Endometrial microvascular endothelial cells (primary cell): ENCODE data around the gene NAT8L. TPM values are rescaled to one million over a fixed set of nuclear protein-coding genes. Genes with fewer than 3 reads are reported as not detected.

Experiments used
- in situ Hi-C: cut with HindIII; loops from 2 replicates; pipeline ENCODE4 v1.10.0; 2017; ENCODE audit warnings: low sequenced_read_pairs, low pct_unique_long_range_greater_than_20kb; ENCODE audit errors: inconsistent ontology term
- total RNA-seq: library from RNA; depleted of rRNA; stranded (reverse); fragments of >200 nt; gene quantifications from one replicate; pipeline ENCODE4 v1.2.3, GENCODE V29; 2015; ENCODE audit errors: inconsistent ontology term

The NAT8L gene
- total RNA-seq, 1 donor from 2014 or later, result not detected

DNA sequence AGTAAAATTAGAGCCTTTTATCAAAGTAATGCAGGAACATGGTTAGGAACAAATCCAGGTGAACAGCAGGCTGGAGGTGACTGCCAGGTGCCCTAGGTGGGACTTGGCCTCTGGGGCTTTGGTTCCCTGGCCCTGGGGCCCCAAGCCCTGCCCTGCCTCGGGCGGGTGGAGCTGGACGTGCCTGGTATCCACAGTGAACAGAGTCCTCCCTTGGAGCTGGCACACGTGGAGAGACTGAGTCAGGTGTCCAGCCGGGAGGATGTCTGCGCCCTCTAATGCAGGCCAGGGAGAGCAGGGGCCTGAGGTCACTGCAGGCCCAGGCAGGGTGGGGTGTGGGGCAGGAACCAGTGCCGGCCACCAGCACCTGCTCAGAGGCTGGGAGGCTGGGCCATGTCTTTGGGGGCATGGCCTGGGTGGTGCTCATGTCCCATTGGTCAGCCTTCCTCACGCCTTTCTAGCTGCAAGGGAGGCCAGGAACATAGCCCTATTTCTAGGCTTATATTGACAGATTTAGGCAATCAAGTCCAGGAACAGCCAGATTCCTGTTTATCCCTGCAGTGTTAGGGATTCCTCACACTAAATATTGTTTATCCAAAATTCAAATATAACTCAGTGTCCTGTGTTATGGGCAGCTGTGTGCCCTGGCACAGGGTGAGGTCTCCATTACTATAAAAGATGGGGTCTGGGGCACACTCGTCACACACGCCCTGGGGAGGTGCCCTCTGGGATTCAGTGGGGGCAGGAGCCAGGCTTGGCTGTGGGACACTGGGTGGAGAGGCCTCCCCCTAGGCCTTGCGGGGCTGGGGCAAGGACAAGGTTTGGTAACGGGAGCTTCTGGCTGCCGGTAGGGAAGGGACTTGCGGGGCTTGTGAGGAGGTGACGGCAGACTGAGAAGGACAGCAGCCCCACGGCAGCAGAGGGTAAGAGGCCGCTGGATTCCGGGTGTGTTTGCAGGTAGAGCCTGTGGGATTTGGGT is 14.3 kb upstream of the NAT8L start:
- in situ Hi-C loops, result no loop called here

DNA sequence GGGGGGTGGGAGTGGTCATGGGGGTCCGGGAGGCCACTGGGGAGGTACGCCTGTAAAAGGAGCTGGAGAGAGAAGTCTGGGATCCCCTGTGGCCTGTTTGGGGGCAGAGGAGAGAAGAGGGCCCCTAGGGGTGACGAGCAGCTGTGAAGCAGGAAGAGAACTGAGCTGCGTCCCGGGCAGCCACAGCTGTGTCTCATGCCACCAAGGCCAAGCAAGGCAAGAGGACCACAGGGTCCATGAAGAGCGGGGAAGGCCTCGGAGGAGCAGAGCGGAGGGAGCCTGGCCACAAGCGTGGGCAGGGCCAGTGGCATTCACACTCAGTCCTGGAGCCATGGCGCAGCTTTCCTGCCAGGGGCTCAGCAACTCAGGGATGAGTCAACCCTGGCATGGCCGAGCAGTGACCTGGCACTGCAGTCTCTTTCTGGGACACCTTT is 13.6 kb upstream of the NAT8L start:
- in situ Hi-C loops, result no loop called here

DNA sequence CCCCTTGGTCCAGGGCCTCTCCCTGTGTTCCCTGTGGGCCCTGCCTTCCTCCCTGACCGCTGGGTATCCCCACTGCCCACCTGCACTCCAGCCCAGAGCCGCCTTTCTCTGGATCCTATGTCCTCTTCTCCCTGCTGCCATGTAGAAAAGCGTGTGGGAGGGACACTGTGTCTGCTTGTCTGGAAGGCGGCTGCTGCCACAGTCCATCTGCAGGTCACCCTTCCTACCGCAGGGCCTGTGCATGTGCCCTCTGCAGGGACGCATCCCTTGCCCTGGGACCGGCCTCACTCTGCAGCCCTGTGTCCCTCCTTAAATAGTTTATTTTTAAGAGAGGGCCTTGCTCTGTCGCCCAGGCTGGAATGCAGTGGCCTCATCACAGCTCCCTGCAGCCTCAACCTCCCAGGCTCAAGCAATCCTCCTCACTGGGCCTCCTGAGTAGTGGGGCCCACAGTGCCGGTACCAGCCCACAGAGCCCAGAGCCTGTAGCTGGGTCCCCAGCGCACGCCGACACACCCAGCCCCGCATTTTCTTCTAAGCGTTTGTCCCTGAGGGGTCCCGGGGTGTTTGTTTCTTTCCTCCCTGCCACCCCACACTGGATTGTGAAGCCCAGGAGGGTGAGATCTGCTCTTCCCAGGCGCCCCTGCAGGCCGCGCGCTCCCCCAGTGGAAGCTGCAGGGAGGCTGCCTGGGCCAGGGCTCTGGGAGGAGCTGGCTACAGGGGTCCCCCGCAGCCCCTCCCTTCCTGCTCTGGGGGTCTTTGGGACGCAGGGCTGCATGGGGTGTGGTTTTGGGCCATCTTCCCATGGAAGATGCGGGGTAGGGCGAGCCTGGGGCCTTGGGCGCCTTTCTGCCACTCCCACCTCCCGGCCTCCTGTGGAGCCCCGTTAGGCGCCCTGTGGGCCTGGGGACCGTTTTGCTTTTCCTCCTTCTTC is 12.8 kb upstream of the NAT8L start:
- in situ Hi-C loops, result no loop called here

DNA sequence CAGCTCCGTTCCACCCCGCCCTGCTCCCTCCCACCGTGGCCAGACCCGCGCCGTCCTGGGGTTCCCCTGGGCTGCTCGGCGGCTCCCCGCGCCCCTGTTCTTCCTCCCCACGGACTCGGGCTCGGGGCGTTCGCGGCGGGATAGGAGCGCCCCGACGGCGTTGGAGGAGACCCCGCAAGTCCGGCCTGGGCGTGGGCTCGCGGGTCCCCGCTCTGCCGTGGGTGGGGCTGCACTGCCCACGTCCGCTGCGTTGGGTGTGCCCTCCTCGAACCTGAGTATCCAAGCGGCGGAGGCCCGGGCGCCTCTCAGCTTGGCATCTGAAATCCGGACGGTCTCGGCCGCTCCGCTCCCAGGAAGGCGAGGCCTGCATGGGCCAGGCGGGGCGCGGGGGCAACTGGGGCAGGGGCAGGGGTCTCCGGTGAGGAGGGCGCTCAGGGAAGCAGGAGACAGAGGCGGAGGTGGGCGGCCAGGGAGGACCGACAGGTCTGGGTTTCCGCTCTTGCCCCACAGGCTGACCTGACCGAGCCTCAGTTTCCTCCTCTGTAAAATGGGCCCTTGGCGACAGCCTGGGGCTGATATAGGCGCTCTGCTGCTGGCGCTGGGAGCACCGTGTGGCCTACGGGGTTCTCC is 12.0 kb upstream of the NAT8L start:
- in situ Hi-C loops, result no loop called here

DNA sequence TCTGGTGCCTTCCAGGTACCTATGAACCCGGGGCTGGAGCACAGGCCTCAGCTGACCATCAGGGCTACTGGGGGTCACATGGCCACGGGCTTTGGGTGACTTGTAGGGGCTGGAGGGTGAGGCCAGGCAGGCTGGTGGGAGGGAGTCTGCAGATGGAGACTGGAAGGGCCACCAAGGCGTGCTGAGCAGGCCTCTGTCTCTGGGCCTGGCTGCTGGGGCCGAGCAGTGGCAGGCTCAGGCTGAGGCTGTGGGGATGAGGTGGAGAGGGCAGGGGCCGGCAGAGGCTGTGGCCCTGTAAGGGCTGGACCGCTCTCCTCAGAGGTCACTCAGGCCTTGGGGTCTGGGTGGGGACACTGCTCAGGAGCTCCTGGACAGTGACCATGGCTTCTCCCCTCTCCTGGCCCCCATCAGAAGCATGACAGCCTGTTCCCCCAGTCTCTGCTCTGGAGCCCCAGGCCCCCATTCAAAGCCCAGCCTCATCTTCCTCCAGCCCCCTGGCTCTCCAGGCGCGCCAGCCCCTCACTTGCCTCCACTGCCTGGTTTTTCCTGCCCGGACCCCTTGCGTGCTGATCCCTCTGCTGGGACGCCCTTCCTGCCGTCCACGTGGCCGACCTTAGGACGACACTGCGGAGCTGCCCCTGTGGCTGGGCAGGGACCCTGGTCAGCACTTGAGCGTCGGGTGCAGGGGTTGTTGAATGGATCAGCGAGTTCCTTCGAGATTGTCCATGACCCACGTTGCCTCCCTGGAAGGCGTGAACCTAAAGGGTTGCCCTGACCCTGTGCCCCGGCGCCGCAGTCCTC is 11.1 kb upstream of the NAT8L start:
- in situ Hi-C loops, result no loop called here

DNA sequence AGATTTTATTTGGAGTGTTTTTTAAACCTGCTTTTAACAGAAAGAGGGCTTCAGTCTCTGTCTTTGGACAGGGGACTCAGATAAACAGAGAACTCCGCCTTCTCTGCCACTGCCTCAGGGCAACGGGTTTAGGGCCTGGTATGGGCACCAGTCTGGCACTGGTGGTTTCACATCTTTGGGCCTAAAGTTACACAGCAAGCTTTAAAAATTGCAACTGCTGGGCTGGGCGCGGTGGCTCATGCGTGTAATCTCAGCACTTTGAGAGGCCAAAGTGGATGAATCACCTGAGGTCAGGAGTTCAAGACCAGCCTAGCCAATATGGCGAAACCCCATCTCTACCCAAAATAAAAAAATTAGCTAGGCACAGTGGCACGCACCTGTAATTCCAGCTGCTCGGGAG is 10.3 kb upstream of the NAT8L start:
- in situ Hi-C loops, result no loop called here

DNA sequence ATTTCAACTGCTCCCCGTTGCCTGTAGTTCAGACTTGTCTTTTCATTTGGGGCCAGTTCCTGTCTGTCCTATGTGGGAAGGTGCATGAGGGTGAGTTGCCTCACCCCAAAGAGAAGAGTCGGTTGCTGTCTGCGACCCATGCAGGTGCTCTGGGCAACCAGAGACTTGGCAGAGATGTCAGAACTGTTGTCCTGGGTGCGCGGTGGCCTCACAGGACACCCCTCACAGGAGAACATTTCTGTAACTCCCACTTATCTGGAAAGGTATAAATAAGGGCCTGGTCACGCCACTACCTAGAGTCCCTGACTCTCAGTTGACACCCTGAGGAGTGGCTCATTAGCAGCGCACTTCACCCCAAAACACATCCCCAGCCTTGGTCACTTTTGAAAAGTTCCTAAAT is 9.7 kb upstream of the NAT8L start:
- in situ Hi-C loops, result no loop called here

DNA sequence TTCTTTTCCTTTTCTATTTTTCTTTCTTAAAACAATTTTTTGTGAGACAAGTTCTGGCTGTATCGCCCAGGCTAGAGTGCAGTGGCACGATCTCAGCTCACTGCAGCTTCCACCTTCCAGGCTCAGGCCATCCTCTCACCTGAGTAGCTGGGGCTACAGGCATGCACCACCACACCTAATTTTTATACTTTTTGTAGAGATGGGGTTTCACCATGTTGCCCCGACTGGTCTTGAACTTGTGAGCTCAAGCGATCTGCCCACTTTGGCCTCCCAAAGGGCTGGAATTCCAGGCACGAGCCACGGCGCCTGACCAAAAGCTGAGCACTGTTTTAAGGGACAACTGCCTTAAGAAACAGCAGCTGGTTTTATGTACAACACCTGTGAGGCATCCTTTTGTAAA is 9.3 kb upstream of the NAT8L start:
- in situ Hi-C loops, result no loop called here

DNA sequence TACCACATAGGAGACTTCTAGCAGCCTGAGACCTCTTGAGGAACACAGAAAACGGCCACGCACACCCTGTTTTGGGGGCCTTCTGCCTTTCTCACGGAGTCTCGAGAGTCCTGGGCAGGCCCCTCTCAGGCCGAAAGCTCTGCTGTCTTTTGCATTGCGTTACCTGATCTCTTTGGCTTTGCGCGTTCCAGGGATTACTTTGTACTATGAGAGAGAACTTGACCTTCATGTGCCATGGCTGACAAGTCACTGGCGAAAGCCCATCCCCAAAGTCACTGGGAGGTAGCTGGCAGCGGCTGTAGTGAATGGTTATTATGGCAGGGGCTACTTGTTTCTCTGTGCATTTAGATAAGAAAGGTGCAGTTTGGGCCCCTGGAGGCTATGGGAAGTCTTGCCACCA is 8.0 kb upstream of the NAT8L start:
- in situ Hi-C loops, result no loop called here

DNA sequence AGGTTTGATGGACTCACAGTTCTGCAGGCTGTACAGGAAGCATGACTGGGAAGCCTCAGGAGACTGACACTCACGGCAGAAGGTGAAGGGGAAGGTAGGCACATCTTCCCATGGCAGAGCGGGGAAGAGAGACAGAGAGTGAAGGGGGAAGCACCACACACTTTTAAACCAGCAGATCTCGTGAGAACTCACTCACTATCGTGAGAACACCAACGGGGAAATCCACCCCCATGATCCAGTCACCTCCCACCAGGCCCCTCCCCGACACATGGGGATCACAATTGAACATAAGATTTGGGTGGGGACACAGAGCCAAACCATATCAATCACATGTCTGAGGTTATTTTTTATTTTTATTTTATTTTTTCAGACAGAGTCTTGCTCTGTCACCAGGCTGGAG is 4.9 kb upstream of the NAT8L start:
- in situ Hi-C loops, result no loop called here

DNA sequence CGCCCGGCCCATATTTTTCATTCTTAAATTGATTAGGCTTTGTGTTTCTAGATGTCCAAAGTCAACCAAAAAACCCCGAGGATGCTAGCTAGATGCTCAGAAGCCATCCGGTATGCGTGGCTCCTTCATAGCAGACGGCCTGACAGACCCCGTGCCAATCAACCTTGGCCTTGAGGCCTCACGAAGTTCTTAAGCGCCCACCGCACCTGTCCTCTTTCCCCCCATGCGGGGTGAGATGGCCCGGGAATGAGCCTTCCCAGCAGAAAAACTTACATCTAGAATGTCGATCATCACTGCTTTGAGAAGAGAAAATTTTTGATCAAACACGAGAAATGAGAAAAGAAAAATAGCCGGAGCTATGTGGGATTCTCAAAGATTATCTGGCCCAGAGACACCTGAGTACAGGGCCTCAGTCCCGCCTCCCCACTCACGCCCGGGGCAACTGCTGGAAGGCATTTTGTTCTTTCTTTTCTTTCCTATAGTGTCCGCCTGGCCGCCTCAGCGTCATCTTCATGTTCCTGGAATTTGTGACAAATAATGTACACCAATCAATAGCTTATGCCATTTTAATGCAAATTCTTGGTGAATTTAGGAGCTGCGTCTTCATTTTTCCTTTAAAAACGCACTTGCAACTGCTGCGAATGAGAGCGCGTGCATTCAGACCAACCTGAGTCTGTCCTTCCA is 1.6 kb upstream of the NAT8L start:
- in situ Hi-C loops, result no loop called here

DNA sequence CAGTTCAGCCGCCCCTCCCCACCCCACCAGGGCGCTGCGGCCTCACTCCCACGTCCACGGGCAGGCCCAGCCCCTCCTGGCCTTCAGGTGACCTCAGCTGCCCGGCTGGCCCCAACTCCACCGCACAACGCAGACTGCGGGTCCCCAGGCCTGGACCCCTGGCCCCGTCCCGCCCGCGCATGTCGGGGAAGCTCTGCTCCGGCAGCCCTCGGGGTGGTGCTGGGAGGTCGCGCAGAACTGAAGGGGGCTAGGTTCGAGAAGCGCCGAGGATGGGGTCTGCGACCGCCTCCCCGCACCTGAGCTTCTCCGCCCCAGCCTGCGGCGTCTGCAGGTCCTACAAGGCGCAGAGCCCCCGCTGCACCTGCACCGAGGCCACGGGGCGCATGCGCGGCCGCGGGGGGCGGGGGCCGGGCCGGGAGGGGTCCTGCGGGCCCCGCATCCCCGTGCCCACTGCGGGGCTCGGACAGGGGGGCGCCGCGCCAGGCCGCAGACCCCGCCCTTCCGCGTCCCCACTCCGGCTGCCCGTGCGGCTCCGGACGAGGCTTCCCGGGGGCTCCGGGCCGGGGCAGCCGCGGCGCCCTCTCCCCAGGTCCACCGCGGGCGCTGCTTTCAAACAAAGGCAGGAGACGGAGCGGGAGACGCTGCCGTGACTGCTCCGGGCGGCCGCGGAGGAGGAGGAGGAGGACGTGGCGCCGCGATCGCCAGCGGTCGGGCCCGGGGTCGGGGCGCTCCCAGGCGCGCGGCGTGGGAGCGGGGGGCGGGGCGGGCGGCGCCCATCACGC is 672 bp upstream of the NAT8L start:
- in situ Hi-C loops, result no loop called here

DNA sequence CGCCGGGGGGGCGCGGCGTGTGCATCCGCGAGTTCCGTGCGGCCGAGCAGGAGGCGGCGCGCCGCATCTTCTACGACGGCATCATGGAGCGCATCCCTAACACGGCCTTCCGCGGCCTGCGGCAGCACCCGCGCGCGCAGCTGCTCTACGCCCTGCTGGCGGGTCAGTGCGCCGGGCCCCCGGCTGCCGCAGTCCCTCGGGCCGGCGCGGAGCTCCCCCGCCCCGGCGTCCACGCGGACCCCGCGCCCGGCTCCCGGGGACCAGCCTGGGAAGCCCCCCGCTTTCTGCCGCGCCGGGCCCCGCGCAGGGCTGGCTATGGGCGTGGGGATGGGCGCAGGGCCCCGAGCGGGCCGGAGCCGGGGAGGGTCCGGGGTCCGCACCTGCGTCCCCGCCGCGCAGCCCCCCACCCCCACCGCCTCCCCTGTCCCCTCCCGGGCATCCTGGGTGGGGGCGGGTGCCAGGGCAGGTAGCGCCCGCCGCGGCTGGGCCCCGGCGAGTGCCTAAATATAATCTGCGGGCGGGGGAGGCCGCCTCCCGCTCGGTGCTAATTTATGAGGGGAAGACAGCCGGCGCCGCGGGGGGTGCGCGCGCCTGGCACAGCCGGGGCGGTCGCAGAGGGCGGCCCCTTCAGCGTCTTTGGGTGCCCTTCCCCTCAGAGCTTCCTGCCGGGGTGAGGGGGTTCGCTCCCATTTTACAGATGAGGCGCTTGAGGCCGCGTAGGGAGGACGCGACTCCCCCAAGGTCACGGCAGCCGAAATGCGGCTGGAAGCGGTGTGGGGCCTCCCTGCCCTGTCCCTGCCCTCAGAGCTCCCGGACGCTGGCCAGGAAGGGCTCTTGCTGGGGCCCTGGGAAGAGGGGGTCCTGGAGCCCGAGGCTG is 837 bp downstream of the NAT8L start:
- in situ Hi-C loops, result no loop called here

DNA sequence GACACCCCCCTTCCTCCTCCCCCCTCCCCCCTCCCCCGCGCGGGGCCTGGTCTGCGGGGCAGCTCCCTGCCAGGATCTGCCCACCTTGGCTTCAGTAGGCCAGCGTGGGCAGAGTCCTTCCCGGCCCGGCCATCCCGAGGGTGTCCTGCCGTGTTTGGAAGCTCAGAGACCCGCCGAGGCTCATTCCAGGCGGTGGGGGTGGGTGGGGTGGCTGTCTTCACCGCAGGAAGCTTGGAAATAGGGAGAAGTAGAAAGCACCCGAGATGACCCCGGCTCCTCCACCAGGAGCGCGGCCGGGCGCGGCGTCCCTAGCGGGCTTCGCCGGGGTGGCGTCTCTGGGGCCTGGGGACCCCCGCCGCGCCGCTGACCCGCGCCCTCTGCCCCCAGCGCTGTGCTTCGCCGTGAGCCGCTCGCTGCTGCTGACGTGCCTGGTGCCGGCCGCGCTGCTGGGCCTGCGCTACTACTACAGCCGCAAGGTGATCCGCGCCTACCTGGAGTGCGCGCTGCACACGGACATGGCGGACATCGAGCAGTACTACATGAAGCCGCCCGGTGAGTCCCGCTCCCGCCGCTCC is 1.6 kb downstream of the NAT8L start:
- in situ Hi-C loops, result no loop called here

DNA sequence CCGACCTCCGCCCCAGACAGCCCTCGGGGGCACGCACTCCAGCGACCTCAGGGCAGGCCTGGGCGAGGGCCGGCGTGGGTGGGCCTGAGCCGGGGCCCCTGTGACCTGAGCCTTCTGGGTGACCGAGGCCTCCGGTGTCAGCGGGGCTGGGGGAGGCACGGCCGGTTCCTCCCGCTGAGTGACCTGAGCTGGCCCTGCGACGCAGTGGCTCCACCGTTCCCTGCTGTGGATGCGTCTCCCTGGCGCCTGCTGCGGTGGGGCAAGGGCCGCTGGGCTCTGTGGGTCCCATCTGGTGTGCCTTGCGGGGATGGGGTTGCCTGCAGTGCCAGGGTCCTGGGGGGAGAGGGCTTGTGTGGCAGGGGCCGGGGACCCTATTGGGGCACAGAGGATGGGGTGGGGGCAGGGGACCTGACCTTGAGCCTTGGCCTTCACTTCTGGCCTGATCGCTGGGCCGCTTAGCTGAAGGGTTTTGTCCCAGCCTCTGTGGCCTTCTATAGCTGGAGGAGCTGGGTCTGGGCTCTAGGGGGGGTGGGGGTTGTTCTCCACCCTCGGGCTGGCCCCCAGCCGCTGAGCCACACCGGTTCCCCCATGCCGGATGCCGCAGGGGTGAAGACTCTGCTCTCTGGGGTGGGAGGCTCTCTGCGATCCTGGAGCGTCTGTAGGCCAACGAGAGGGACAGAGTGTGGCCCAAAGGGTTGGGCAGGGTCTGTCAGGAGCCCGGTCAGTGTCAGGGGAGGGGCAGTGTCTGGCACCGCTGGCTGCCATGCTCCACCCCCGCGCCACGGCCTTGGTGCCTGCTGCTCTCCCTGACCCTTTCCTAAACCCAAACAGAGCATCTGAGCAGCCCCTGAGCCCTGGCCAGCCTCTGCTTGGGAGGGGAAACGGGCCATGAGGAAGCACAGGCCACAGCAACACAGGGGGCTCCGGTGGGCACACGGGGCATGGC is 2.3 kb downstream of the NAT8L start:
- in situ Hi-C loops, result no loop called here
